OCI-LY1 (cell line): Measurements from ENCODE around the gene CAMK2D.
A peak's percentile ranks its signal among the peaks of the same experiment; 100 is the strongest.

Experiments used
- H2AFZ ChIP-seq: fragments of 200-600 bp; sonication (generic), shearing (Covaris generic); 2 replicates; pipeline ENCODE4 v1.6.0; 2014; ENCODE audit warnings: antibody characterized with exemption, mild to moderate bottlenecking, low read length
- H3F3A ChIP-seq: fragments of 200-600 bp; sonication (generic), shearing (Covaris generic); 2 replicates; pipeline ENCODE4 v1.6.0; 2014; ENCODE audit warnings: mild to moderate bottlenecking, antibody characterized with exemption, low read length, moderate library complexity; ENCODE audit not compliant: insufficient read depth
- H3K27ac ChIP-seq: fragments of 200-600 bp; sonication (generic); 2 replicates; pipeline ENCODE4 v1.5.1; 2014; ENCODE audit warnings: low read length, mixed run types, mild to moderate bottlenecking, low read depth; ENCODE audit not compliant: poor library complexity, severe bottlenecking
- H3K27me3 ChIP-seq: fragments of 200-600 bp; sonication (generic); 2 replicates; pipeline ENCODE4 v1.6.0; 2014; ENCODE audit warnings: antibody characterized with exemption, mild to moderate bottlenecking, low read length, moderate library complexity; ENCODE audit not compliant: insufficient read depth
- H3K36me3 ChIP-seq: fragments of 200-600 bp; sonication (generic); 2 replicates; pipeline ENCODE4 v1.6.1; 2014; ENCODE audit warnings: mild to moderate bottlenecking, antibody characterized with exemption, low read length, moderate library complexity, mixed read lengths; ENCODE audit not compliant: insufficient read depth
- H3K4me1 ChIP-seq: fragments of 200-600 bp; sonication (generic); 2 replicates; pipeline ENCODE4 v1.5.1; 2014; ENCODE audit warnings: mild to moderate bottlenecking, low read length, moderate library complexity; ENCODE audit not compliant: insufficient read depth, severe bottlenecking
- H3K4me2 ChIP-seq: fragments of 200-600 bp; sonication (generic), shearing (Covaris generic); 2 replicates; pipeline ENCODE4 v1.6.1; 2014; ENCODE audit warnings: low read length
- H3K4me3 ChIP-seq: fragments of 200-600 bp; sonication (generic); 2 replicates; pipeline ENCODE4 v1.5.1; 2014; ENCODE audit warnings: low read length, low read depth, mild to moderate bottlenecking, mixed read lengths; ENCODE audit not compliant: poor library complexity, severe bottlenecking
- H3K79me2 ChIP-seq: fragments of 200-600 bp; shearing (Covaris generic); 2 replicates; pipeline ENCODE4 v1.6.1; 2016; ENCODE audit warnings: mixed run types, low read length, mixed read lengths; ENCODE audit not compliant: insufficient read depth
- H3K9ac ChIP-seq: fragments of 200-600 bp; sonication (generic), shearing (Covaris generic); 2 replicates; pipeline ENCODE4 v1.6.1; 2014; ENCODE audit warnings: mild to moderate bottlenecking, low read length, mixed read lengths
- H3K9me2 ChIP-seq: fragments of 200-600 bp; sonication (generic), shearing (Covaris generic); 2 replicates; pipeline ENCODE4 v1.6.1; 2014; ENCODE audit warnings: low read depth, mild to moderate bottlenecking, low read length, mixed read lengths
- H3K9me3 ChIP-seq: fragments of 200-600 bp; shearing (Covaris generic); 2 replicates; pipeline ENCODE4 v1.6.1; 2014; ENCODE audit warnings: low read length, mixed read lengths
- H4K20me1 ChIP-seq: fragments of 200-600 bp; sonication (generic), shearing (Covaris generic); 2 replicates; pipeline ENCODE4 v1.6.0; 2016; ENCODE audit warnings: mild to moderate bottlenecking, low read length; ENCODE audit not compliant: insufficient read depth
- CTCF ChIP-seq: fragments of 200-600 bp; sonication (generic), shearing (Covaris generic); IDR thresholded peaks from 2 replicates; pipeline ENCODE4 v1.5.1; 2017; ENCODE audit warnings: mild to moderate bottlenecking, antibody characterized with exemption, low read length, moderate library complexity, mixed read lengths
- EZH2 ChIP-seq: fragments of 200-600 bp; sonication (generic), shearing (Covaris generic); IDR thresholded peaks from 2 replicates; pipeline ENCODE4 v1.8.0; 2017; ENCODE audit warnings: borderline replicate concordance, mixed run types, mild to moderate bottlenecking, antibody characterized with exemption, low read length, moderate library complexity, mixed read lengths

CAMK2D gene

GRCh38 chr4:113757486-113757885 is 4.1 kb downstream of the CAMK2D start:
- peak overlapping the region; percentile 91 for H3K4me3 ChIP-seq

GRCh38 chr4:113756005-113756410 is 5.5 kb downstream of the CAMK2D start:
- Histone ChIP-seq H3K9ac (no peak overlapping the region), H3K79me2 (peaks cover 95% of the 10 kb centered on the region), H3K27ac (no peak overlapping the region), H3F3A (no peaks in the 10 kb centered on the region), H2AFZ (no peak overlapping the region), H3K4me3 (peak overlapping the region; percentile 91), H3K9me2 (no peaks in the 10 kb centered on the region), H3K27me3 (no peaks in the 10 kb centered on the region), H3K9me3 (no peaks in the 10 kb centered on the region), H4K20me1 (no peaks in the 10 kb centered on the region), H3K4me1 (peaks cover 51% of the 10 kb centered on the region), H3K36me3 (peaks cover 65% of the 10 kb centered on the region), H3K4me2 (peak overlapping the region; percentile 67)
- no peak for TF ChIP-seq EZH2
- TF ChIP-seq CTCF, result no peak

More at GRCh38 chr4:113757486-113757885, 4.1 kb downstream of the CAMK2D start:
- H3K4me1 ChIP-seq, result peaks cover 51% of the 10 kb centered on the region
- H3K36me3 ChIP-seq, result peaks cover 61% of the 10 kb centered on the region
- H3F3A ChIP-seq, result no peaks in the 10 kb centered on the region
- TF ChIP-seq CTCF (no peak), EZH2 (no peak)
- peak overlapping the region; percentile 98 for H3K27ac ChIP-seq
- no peaks in the 10 kb centered on the region for H4K20me1 ChIP-seq
- no peaks in the 10 kb centered on the region for H3K9me2 ChIP-seq
- H2AFZ ChIP-seq, result no peak overlapping the region
- no peaks in the 10 kb centered on the region for H3K27me3 ChIP-seq
- no peaks in the 10 kb centered on the region for H3K9me3 ChIP-seq
- peaks cover 84% of the 10 kb centered on the region for H3K79me2 ChIP-seq
- H3K4me2 ChIP-seq, result peak overlapping the region; percentile 67
- peak overlapping the region; percentile 95 for H3K9ac ChIP-seq

- TF ChIP-seq EZH2, result no peak
- no peak for TF ChIP-seq CTCF
- Histone ChIP-seq H3K79me2 (peaks cover 84% of the 10 kb centered on the region), H3K36me3 (peaks cover 76% of the 10 kb centered on the region), H3K27ac (no peak overlapping the region), H3K4me2 (no peak overlapping the region), H3K9ac (no peak overlapping the region), H3K27me3 (no peaks in the 10 kb centered on the region), H3K9me2 (no peaks in the 10 kb centered on the region), H2AFZ (no peak overlapping the region), H3K4me3 (no peak overlapping the region), H3K4me1 (peaks cover 17% of the 10 kb centered on the region), H3F3A (no peaks in the 10 kb centered on the region), H4K20me1 (no peaks in the 10 kb centered on the region), H3K9me3 (no peaks in the 10 kb centered on the region)
Observed at GRCh38 chr4:113750734-113751133, 10.8 kb downstream of the CAMK2D start.
